ENCODE measurements around the gene SRP19.
"Not testable (repeated sequence)": the region's sequence is repeated elsewhere in the genome, so short reads cannot be mapped to it uniquely, and the experiment has no call there.

SRP19 gene

GRCh38 chr5:112885001-112885400 is 23.9 kb downstream of the SRP19 start:
- Histone ChIP-seq H3K4me3 (ENCODE audit: low read depth in 1 of 2, low read length in 2 of 2) (no peak overlapping the region), H3K9ac (ENCODE audit: low read depth in 1 of 2, low read length in 2 of 2) (no peak overlapping the region), H3K27ac (ENCODE audit: low read depth, low read length) (no peak overlapping the region), H3K4me1 (ENCODE audit: control insufficient read depth in 1 of 2, insufficient read depth in 2 of 2, low read length in 2 of 2) (no peaks in the 10 kb centered on the region), H3K36me3 (ENCODE audit: control insufficient read depth in 1 of 2, insufficient read depth in 2 of 2, low read length in 2 of 2) (peaks cover 7 to 65% of the 10 kb centered on the region in 2 donors), H3K9me3 (ENCODE audit: control insufficient read depth in 1 of 2, low read length in 2 of 2) (no peaks in the 10 kb centered on the region), H3K27me3 (ENCODE audit: control insufficient read depth in 1 of 2, insufficient read depth in 2 of 2, low read length in 2 of 2) (no peaks in the 10 kb centered on the region)

- H3K27ac ChIP-seq (ENCODE audit: low read depth, low read length), result no peak overlapping the region
- H3K36me3 ChIP-seq (ENCODE audit: control insufficient read depth in 1 of 2, insufficient read depth in 2 of 2, low read length in 2 of 2), result peaks cover 4 to 62% of the 10 kb centered on the region in 2 donors
- no peaks in the 10 kb centered on the region for H3K27me3 ChIP-seq (ENCODE audit: control insufficient read depth in 1 of 2, insufficient read depth in 2 of 2, low read length in 2 of 2)
- H3K9ac ChIP-seq (ENCODE audit: low read depth in 1 of 2, low read length in 2 of 2), result no peak overlapping the region
- no peak overlapping the region for H3K4me3 ChIP-seq (ENCODE audit: low read depth in 1 of 2, low read length in 2 of 2)
- H3K9me3 ChIP-seq (ENCODE audit: control insufficient read depth in 1 of 2, low read length in 2 of 2), result no peaks in the 10 kb centered on the region
- no peaks in the 10 kb centered on the region for H3K4me1 ChIP-seq (ENCODE audit: control insufficient read depth in 1 of 2, insufficient read depth in 2 of 2, low read length in 2 of 2)
These were observed 25.9 kb downstream of the SRP19 start for GRCh38 chr5:112886975-112887374.

- not testable (repeated sequence) for H3K9me3 ChIP-seq (ENCODE audit: control insufficient read depth in 1 of 2, low read length in 2 of 2); H3K27me3 ChIP-seq (ENCODE audit: control insufficient read depth in 1 of 2, insufficient read depth in 2 of 2, low read length in 2 of 2); H3K27ac ChIP-seq (ENCODE audit: low read depth, low read length); H3K4me3 ChIP-seq (ENCODE audit: low read depth in 1 of 2, low read length in 2 of 2); H3K4me1 ChIP-seq (ENCODE audit: control insufficient read depth in 1 of 2, insufficient read depth in 2 of 2, low read length in 2 of 2); H3K9ac ChIP-seq (ENCODE audit: low read depth in 1 of 2, low read length in 2 of 2)
- H3K36me3 ChIP-seq (ENCODE audit: control insufficient read depth in 1 of 2, insufficient read depth in 2 of 2, low read length in 2 of 2), result peaks cover 2 to 43% of the 10 kb centered on the region in 2 donors
These were observed 31.0 kb downstream of the SRP19 start for GRCh38 chr5:112892066-112892465.

GRCh38 chr5:112892776-112893175 is 31.7 kb downstream of the SRP19 start:
- Histone ChIP-seq H3K36me3 (ENCODE audit: control insufficient read depth in 1 of 2, insufficient read depth in 2 of 2, low read length in 2 of 2) (peaks cover 2 to 43% of the 10 kb centered on the region in 2 donors), H3K4me1 (ENCODE audit: control insufficient read depth in 1 of 2, insufficient read depth in 2 of 2, low read length in 2 of 2) (no peaks in the 10 kb centered on the region), H3K9ac (ENCODE audit: low read depth in 1 of 2, low read length in 2 of 2) (no peak overlapping the region), H3K9me3 (ENCODE audit: control insufficient read depth in 1 of 2, low read length in 2 of 2) (no peaks in the 10 kb centered on the region), H3K27ac (ENCODE audit: low read depth, low read length) (no peak overlapping the region), H3K4me3 (ENCODE audit: low read depth in 1 of 2, low read length in 2 of 2) (no peak overlapping the region), H3K27me3 (ENCODE audit: control insufficient read depth in 1 of 2, insufficient read depth in 2 of 2, low read length in 2 of 2) (no peaks in the 10 kb centered on the region)

- Histone ChIP-seq H3K27me3 (ENCODE audit: control insufficient read depth in 1 of 2, insufficient read depth in 2 of 2, low read length in 2 of 2) (no peaks in the 10 kb centered on the region), H3K4me1 (ENCODE audit: control insufficient read depth in 1 of 2, insufficient read depth in 2 of 2, low read length in 2 of 2) (no peaks in the 10 kb centered on the region), H3K36me3 (ENCODE audit: control insufficient read depth in 1 of 2, insufficient read depth in 2 of 2, low read length in 2 of 2) (peaks cover 10 to 55% of the 10 kb centered on the region in 2 donors), H3K9ac (ENCODE audit: low read depth in 1 of 2, low read length in 2 of 2) (no peak overlapping the region), H3K9me3 (ENCODE audit: control insufficient read depth in 1 of 2, low read length in 2 of 2) (no peaks in the 10 kb centered on the region), H3K4me3 (ENCODE audit: low read depth in 1 of 2, low read length in 2 of 2) (no peak overlapping the region), H3K27ac (ENCODE audit: low read depth, low read length) (no peak overlapping the region)
These were observed 34.6 kb downstream of the SRP19 start for GRCh38 chr5:112895682-112896081.

GRCh38 chr5:112902561-112902960 is 41.5 kb downstream of the SRP19 start:
- Histone ChIP-seq H3K27me3 (ENCODE audit: control insufficient read depth in 1 of 2, insufficient read depth in 2 of 2, low read length in 2 of 2) (no peaks in the 10 kb centered on the region), H3K4me3 (ENCODE audit: low read depth in 1 of 2, low read length in 2 of 2) (no peak overlapping the region), H3K36me3 (ENCODE audit: control insufficient read depth in 1 of 2, insufficient read depth in 2 of 2, low read length in 2 of 2) (peaks cover 25 to 39% of the 10 kb centered on the region in 2 donors), H3K9ac (ENCODE audit: low read depth in 1 of 2, low read length in 2 of 2) (no peak overlapping the region), H3K27ac (ENCODE audit: low read depth, low read length) (no peak overlapping the region), H3K4me1 (ENCODE audit: control insufficient read depth in 1 of 2, insufficient read depth in 2 of 2, low read length in 2 of 2) (no peaks in the 10 kb centered on the region), H3K9me3 (ENCODE audit: control insufficient read depth in 1 of 2, low read length in 2 of 2) (no peaks in the 10 kb centered on the region)

- peaks cover 23 to 29% of the 10 kb centered on the region in 2 donors for H3K36me3 ChIP-seq (ENCODE audit: control insufficient read depth in 1 of 2, insufficient read depth in 2 of 2, low read length in 2 of 2)
- not testable (repeated sequence) for H3K9ac ChIP-seq (ENCODE audit: low read depth in 1 of 2, low read length in 2 of 2); H3K27me3 ChIP-seq (ENCODE audit: control insufficient read depth in 1 of 2, insufficient read depth in 2 of 2, low read length in 2 of 2); H3K4me3 ChIP-seq (ENCODE audit: low read depth in 1 of 2, low read length in 2 of 2); H3K9me3 ChIP-seq (ENCODE audit: control insufficient read depth in 1 of 2, low read length in 2 of 2); H3K4me1 ChIP-seq (ENCODE audit: control insufficient read depth in 1 of 2, insufficient read depth in 2 of 2, low read length in 2 of 2); H3K27ac ChIP-seq (ENCODE audit: low read depth, low read length)
These were observed 43.9 kb downstream of the SRP19 start for GRCh38 chr5:112904996-112905395.

- H3K27ac ChIP-seq (ENCODE audit: low read depth, low read length), result no peak overlapping the region
- H3K9me3 ChIP-seq (ENCODE audit: control insufficient read depth in 1 of 2, low read length in 2 of 2), result no peaks in the 10 kb centered on the region
- H3K9ac ChIP-seq (ENCODE audit: low read depth in 1 of 2, low read length in 2 of 2), result no peak overlapping the region
- H3K4me3 ChIP-seq (ENCODE audit: low read depth in 1 of 2, low read length in 2 of 2), result no peak overlapping the region
- no peaks in the 10 kb centered on the region for H3K27me3 ChIP-seq (ENCODE audit: control insufficient read depth in 1 of 2, insufficient read depth in 2 of 2, low read length in 2 of 2)
- no peaks in the 10 kb centered on the region for H3K4me1 ChIP-seq (ENCODE audit: control insufficient read depth in 1 of 2, insufficient read depth in 2 of 2, low read length in 2 of 2)
- peaks cover 24 to 34% of the 10 kb centered on the region in 2 donors for H3K36me3 ChIP-seq (ENCODE audit: control insufficient read depth in 1 of 2, insufficient read depth in 2 of 2, low read length in 2 of 2)
These were observed 45.5 kb downstream of the SRP19 start for GRCh38 chr5:112906637-112907036.

- H3K9ac ChIP-seq (ENCODE audit: low read depth in 1 of 2, low read length in 2 of 2), result no peak overlapping the region
- H3K4me3 ChIP-seq (ENCODE audit: low read depth in 1 of 2, low read length in 2 of 2), result no peak overlapping the region
- H3K36me3 ChIP-seq (ENCODE audit: control insufficient read depth in 1 of 2, insufficient read depth in 2 of 2, low read length in 2 of 2), result peaks cover 22 to 31% of the 10 kb centered on the region in 2 donors
- H3K27ac ChIP-seq (ENCODE audit: low read depth, low read length), result no peak overlapping the region
- no peaks in the 10 kb centered on the region for H3K27me3 ChIP-seq (ENCODE audit: control insufficient read depth in 1 of 2, insufficient read depth in 2 of 2, low read length in 2 of 2)
- H3K4me1 ChIP-seq (ENCODE audit: control insufficient read depth in 1 of 2, insufficient read depth in 2 of 2, low read length in 2 of 2), result no peaks in the 10 kb centered on the region
- no peaks in the 10 kb centered on the region for H3K9me3 ChIP-seq (ENCODE audit: control insufficient read depth in 1 of 2, low read length in 2 of 2)
These were observed 46.1 kb downstream of the SRP19 start for GRCh38 chr5:112907166-112907631.

- H3K36me3 ChIP-seq (ENCODE audit: control insufficient read depth in 1 of 2, insufficient read depth in 2 of 2, low read length in 2 of 2), result peaks cover 18 to 27% of the 10 kb centered on the region in 2 donors
- H3K9me3 ChIP-seq (ENCODE audit: control insufficient read depth in 1 of 2, low read length in 2 of 2), result no peaks in the 10 kb centered on the region
- H3K27ac ChIP-seq (ENCODE audit: low read depth, low read length), result no peak overlapping the region
- no peak overlapping the region for H3K9ac ChIP-seq (ENCODE audit: low read depth in 1 of 2, low read length in 2 of 2)
- H3K4me1 ChIP-seq (ENCODE audit: control insufficient read depth in 1 of 2, insufficient read depth in 2 of 2, low read length in 2 of 2), result no peaks in the 10 kb centered on the region
- no peak overlapping the region for H3K4me3 ChIP-seq (ENCODE audit: low read depth in 1 of 2, low read length in 2 of 2)
- no peaks in the 10 kb centered on the region for H3K27me3 ChIP-seq (ENCODE audit: control insufficient read depth in 1 of 2, insufficient read depth in 2 of 2, low read length in 2 of 2)
These were observed 47.8 kb downstream of the SRP19 start for GRCh38 chr5:112908854-112909253.

- Histone ChIP-seq H3K9ac (ENCODE audit: low read depth in 1 of 2, low read length in 2 of 2) (no peak overlapping the region), H3K27me3 (ENCODE audit: control insufficient read depth in 1 of 2, insufficient read depth in 2 of 2, low read length in 2 of 2) (no peaks in the 10 kb centered on the region), H3K27ac (ENCODE audit: low read depth, low read length) (no peak overlapping the region), H3K9me3 (ENCODE audit: control insufficient read depth in 1 of 2, low read length in 2 of 2) (no peaks in the 10 kb centered on the region), H3K36me3 (ENCODE audit: control insufficient read depth in 1 of 2, insufficient read depth in 2 of 2, low read length in 2 of 2) (peaks cover 22 to 27% of the 10 kb centered on the region in 2 donors), H3K4me3 (ENCODE audit: low read depth in 1 of 2, low read length in 2 of 2) (no peak overlapping the region), H3K4me1 (ENCODE audit: control insufficient read depth in 1 of 2, insufficient read depth in 2 of 2, low read length in 2 of 2) (peaks cover 0 to 2% of the 10 kb centered on the region in 2 donors)
These were observed 49.4 kb downstream of the SRP19 start for GRCh38 chr5:112910529-112910928.

All from duodenal mucosa (tissue), 2 donors.